ENCODE results near the gene PDE6H.
A peak's percentile ranks its signal among the peaks of the same experiment; 100 is the strongest.

PDE6H gene

DNA sequence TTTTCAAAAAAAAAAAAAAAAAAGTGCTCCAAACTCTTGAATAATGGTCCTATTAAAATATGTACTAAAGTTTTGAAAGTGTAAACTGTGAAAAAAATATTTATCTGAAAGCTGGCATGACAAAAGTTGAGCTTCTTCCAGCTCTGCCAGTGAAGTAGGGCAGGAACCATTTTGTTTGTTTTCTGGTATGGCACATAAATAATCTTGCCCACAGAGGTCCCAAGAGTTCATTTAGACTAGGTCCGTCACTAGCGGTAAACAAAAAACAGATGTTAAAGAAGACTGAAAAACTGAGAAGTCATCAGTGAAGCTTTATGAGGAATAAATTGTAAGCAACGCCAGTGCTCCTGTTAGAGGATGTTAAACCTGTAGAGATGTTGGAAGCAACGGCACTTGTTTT, 41.5 kb upstream of the PDE6H start:
- Histone ChIP-seq H3K27me3 (replicated peaks; ENCODE audit: control insufficient read depth, insufficient read depth, low read length) (no peaks in the 10 kb centered on the region), H3K4me3 (replicated peaks; ENCODE audit: low read depth, low read length) (no peak overlapping the region), H3K36me3 (ENCODE audit: control insufficient read depth, insufficient read depth, low read length) (no peaks in the 10 kb centered on the region; the same call in 1 of the 2 replicates)
- TF ChIP-seq, protein P1, sequence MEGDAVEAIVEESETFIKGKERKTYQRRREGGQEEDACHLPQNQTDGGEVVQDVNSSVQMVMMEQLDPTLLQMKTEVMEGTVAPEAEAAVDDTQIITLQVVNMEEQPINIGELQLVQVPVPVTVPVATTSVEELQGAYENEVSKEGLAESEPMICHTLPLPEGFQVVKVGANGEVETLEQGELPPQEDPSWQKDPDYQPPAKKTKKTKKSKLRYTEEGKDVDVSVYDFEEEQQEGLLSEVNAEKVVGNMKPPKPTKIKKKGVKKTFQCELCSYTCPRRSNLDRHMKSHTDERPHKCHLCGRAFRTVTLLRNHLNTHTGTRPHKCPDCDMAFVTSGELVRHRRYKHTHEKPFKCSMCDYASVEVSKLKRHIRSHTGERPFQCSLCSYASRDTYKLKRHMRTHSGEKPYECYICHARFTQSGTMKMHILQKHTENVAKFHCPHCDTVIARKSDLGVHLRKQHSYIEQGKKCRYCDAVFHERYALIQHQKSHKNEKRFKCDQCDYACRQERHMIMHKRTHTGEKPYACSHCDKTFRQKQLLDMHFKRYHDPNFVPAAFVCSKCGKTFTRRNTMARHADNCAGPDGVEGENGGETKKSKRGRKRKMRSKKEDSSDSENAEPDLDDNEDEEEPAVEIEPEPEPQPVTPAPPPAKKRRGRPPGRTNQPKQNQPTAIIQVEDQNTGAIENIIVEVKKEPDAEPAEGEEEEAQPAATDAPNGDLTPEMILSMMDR (IDR thresholded peaks at IDR 0.05; ENCODE audit: insufficient read depth, low read length, poor library complexity, severe bottlenecking), result no peak
- DNase-seq (ENCODE audit: extremely low read depth, insufficient read length), result no peak

GRCh38 chr12:14931791-14932560, 40.9 kb upstream of the PDE6H start:
- Histone ChIP-seq H3K27me3 (replicated peaks; ENCODE audit: control insufficient read depth, insufficient read depth, low read length) (no peaks in the 10 kb centered on the region), H3K36me3 (ENCODE audit: control insufficient read depth, insufficient read depth, low read length) (no peaks in the 10 kb centered on the region; the same call in 1 of the 2 replicates), H3K4me3 (replicated peaks; ENCODE audit: low read depth, low read length) (no peak overlapping the region)
- no peak for DNase-seq (ENCODE audit: extremely low read depth, insufficient read length)
- TF ChIP-seq, protein P1 (IDR thresholded peaks at IDR 0.05; ENCODE audit: insufficient read depth, low read length, poor library complexity, severe bottlenecking), result no peak

DNA sequence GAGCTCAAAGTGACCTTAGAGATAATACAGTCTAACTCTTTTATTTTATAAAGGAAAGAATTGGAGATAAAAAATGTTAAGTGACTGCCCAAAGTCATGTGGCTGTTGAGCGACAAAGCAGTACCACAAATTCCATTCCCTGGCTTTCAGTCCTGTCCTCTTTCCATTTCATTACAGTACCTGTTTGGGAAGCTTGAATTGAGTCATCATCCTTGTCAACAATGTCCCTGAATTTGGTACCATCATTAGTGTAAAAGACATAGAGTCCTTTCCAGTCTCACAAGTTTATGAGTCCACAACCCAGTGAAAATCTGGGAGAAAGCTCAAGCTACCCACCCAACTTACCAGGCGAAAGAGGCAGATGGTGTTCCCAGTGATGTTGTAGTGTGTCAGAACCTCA, 38.3 kb upstream of the PDE6H start:
- Histone ChIP-seq H3K4me3 (replicated peaks; ENCODE audit: low read depth, low read length) (no peak overlapping the region), H3K36me3 (ENCODE audit: control insufficient read depth, insufficient read depth, low read length) (no peaks in the 10 kb centered on the region; the same call in none of the 2 replicates), H3K27me3 (replicated peaks; ENCODE audit: control insufficient read depth, insufficient read depth, low read length) (no peaks in the 10 kb centered on the region)
- no peak for DNase-seq (ENCODE audit: extremely low read depth, insufficient read length)
- TF ChIP-seq, protein P1 (IDR thresholded peaks at IDR 0.05; ENCODE audit: insufficient read depth, low read length, poor library complexity, severe bottlenecking), result no peak

GRCh38 chr12:14935031-14935430, 37.8 kb upstream of the PDE6H start:
- DNase-seq (ENCODE audit: extremely low read depth, insufficient read length), result no peak
- Histone ChIP-seq H3K27me3 (replicated peaks; ENCODE audit: control insufficient read depth, insufficient read depth, low read length) (no peaks in the 10 kb centered on the region), H3K4me3 (replicated peaks; ENCODE audit: low read depth, low read length) (no peak overlapping the region), H3K36me3 (ENCODE audit: control insufficient read depth, insufficient read depth, low read length) (no peaks in the 10 kb centered on the region; the same call in none of the 2 replicates)
- TF ChIP-seq, protein P1 (IDR thresholded peaks at IDR 0.05; ENCODE audit: insufficient read depth, low read length, poor library complexity, severe bottlenecking), result no peak

DNA sequence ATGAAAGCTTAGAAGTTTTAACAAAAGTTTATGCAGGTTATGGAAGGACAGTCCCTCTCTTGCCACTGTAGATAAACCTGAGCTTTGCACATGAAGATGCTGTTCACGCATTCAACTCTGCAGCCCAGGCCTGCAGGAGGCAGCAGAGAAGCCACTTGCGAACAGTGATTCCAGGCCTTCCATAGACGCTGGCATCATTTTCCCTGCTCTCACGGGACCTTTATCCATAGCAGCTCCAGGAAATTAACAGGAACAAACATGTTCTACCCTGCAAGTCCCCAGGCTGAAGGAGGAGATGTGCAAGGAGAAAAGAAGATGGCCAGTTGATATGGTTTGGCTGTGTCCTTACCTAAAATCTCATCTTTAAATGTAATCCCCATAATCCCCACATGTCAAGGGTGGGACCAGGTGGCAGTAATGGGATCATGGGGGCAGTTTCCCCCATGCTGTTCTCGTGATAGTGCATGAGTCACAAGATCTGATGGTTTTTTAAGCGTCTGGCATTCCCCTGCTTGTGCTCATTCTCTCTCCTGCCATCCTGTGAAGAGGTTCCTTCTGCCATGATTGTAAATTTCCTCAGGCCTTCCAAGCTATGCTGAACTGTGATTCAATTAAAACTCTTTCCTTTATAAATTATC, 36.5 kb upstream of the PDE6H start:
- Histone ChIP-seq H3K36me3 (ENCODE audit: control insufficient read depth, insufficient read depth, low read length) (no peaks in the 10 kb centered on the region; the same call in none of the 2 replicates), H3K27me3 (replicated peaks; ENCODE audit: control insufficient read depth, insufficient read depth, low read length) (no peaks in the 10 kb centered on the region)
- no peak for DNase-seq (ENCODE audit: extremely low read depth, insufficient read length)

More for the DNA sequence above, 36.5 kb upstream of the PDE6H start:
- H3K4me3 ChIP-seq (replicated peaks; ENCODE audit: low read depth, low read length), result no peak overlapping the region
- TF ChIP-seq, protein P1 (IDR thresholded peaks at IDR 0.05; ENCODE audit: insufficient read depth, low read length, poor library complexity, severe bottlenecking), result peak; percentile 44

Data from GM06990 (cell line).